C4-2B (cell line): Measurements from ENCODE around the gene AGAP1.

Experiments used
- H3K27ac ChIP-seq: fragments of 450-650 bp; 2 replicates; pipeline ENCODE4 v1.5.1; 2017
- CTCF ChIP-seq: fragments of 450-650 bp; conservative IDR thresholded peaks from 2 replicates; pipeline ENCODE4 v1.5.1; 2017; ENCODE audit warnings: mild to moderate bottlenecking
- ZFX ChIP-seq: fragments of 450-650 bp; IDR thresholded peaks from 2 replicates; pipeline ENCODE4 v1.6.1; 2017

Gene AGAP1

DNA sequence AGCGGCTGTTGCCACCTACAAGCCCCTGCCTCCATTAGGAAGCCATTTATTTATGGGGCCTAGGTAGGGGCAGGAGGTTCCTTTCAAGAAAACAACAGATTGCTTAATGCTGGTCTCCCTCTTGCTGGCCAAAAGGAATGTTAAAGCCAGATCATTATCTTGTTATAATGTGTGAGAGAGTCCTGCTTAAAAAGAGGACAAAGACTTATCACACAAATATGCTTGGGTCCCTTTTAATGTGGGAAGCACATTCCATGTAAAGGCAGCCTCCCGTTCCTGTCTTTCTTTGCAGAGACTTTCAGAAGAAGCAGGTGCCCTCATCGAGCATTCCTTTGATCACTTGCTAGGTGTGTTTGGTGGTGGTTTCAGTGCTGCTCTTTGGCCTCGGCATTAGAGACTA, 76.4 kb downstream of the AGAP1 start:
- TF ChIP-seq CTCF (no peak), ZFX (no peak)
- H3K27ac ChIP-seq = no peak overlapping the region

DNA sequence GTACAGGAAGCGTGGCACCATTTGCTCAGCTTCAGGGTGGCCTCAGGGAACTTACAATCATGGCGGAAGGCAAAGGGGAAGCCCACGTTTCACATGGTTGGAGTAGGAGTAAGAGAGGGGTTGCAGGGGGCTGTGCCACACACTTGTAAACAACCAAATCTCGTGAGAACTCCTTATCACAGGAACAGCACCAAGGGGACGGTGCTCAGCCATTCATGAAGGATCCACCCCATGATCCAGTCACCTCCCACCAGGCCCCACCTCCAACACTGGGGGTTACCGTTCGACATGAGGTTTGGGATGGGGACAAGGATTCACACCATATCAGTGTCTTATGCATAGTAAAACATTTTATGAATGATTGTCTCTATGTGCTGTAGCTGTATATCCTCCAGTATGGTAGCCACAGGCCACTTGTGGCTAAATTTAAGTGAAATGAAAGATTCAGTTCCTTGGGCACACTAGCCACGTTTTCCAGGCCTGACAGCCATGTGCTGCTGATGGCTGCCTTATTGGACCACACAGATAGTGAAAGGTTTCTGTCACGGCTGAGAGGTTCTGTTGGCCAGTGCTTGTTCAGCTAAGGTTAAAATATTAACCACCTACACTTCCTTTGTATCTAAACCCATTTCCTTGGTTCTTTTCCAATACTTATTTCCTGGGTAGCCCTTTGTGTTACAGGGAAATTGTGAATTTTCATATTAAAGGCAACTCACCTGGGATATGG, 77.3 kb downstream of the AGAP1 start:
- H3K27ac ChIP-seq = no peak overlapping the region
- TF ChIP-seq ZFX (no peak), CTCF (no peak)

- H3K27ac ChIP-seq = no peak overlapping the region
- TF ChIP-seq CTCF (no peak), ZFX (no peak)
Observed at GRCh38 chr2:235572592-235572991, 78.7 kb downstream of the AGAP1 start.

DNA sequence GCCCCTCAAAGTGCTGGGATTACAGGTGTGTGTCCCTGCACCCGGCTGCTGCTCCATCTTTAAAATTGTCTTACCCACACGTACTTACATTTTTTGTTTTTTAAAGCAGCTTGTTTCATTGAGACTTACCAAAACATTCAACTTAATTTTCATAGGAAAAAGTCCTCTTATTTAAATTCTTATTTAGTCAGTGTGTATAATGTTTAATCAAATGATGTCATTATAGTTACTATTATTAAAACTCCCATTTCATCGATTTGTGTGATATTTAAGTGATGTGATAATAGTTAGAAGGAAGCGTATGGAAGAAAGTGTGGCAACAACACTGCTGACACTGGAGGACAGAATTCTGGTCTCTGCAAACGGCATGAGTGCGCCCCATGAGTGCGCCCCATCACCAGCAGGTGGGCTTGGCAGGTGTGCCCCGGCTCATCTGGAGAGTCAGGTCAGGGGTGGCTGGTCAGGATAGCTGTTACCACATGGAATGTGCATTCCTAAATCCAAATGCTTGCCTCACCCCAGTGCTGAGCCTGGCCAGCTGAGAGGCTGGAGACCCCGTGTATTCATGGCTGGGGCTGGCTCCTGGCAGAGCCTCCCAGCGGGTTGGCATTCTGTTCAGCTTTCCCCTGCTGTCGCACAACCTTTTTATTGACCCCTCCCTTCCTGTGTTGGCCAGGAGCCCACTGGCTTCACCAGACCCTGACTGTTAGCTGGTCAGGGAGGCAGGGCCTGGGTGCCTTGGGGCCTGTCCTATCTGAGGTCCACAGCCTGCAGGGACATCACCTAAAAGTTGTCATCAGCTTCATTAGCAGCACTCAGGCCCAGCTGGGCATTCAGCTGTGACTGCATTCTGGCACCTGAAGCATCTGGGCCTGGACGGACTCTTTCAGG, 79.7 kb downstream of the AGAP1 start:
- no peak overlapping the region for H3K27ac ChIP-seq
- TF ChIP-seq ZFX (no peak), CTCF (no peak)

DNA sequence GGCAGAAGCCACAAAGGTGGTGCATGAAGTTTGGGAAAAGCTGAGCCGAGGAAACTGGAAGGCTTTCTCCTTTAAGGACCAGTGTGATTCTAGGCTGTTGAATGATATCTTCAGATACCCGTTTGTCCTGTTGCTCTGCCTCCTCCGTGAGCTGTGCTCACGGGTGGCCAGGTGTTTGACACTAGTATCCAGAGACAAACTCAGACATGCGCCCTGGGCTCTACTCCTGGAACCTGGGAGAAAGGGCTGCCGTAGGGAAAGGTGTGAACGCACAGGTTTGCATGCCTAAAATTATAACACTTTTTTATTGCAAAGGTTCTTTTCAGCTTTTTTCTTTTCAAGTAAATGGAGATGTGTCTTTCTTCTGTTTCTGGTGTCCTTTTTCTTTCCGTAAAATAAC, 81.6 kb downstream of the AGAP1 start:
- TF ChIP-seq ZFX = no peak
- no peak for TF ChIP-seq CTCF
- no peak overlapping the region for H3K27ac ChIP-seq

DNA sequence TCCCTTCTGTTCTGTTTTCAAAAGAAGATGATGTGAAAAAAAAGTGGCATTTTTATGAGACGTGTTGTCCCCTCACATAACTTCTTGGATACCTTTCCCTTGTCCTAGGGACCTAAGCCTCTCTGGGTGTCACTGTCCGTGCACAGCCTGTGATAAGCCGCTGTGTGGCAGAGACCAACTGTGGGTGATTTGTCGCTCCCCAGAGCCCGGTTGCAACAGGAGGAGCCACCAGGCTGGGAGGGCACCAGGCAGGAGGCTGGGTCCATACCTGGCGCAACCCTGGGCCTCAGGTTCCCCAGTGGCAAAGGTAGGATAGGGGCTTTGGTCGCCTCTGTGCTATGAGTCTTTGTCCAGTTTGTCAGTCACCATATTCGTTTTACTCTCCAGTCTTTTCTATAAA, 82.1 kb downstream of the AGAP1 start:
- TF ChIP-seq ZFX (no peak), CTCF (no peak)
- no peak overlapping the region for H3K27ac ChIP-seq

DNA sequence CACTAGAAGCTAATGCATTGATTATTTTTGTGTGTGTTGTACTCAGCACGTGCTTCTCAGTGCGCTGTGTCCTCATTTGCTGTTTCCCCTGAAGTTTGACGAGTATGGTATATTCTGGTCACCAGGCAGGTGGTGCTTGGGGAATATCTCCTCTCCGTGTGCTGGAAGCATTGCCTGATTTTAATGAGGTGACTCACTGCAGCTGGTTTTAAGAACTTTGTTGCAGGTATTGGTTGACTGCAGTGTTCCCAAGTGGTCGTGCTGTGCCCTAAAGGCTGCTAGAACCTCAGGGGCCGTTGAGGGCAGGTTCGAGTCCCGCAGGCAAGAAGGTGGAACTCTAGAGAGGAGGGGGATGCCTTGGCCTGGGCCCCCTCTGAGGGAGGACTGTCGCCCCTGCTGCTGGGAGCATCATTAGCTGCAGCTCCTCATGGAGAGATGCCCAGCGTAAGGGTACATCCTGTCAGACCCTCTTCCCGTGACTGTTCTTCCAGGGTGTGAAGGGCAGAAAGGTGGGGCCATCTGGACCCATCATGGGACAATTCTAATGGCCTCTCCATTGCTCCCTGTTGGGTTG, 82.6 kb downstream of the AGAP1 start:
- TF ChIP-seq CTCF = no peak
- no peak for TF ChIP-seq ZFX
- H3K27ac ChIP-seq = no peak overlapping the region
